Endothelial cell (in vitro differentiated cells): ENCODE results near the gene HIF1AN. TPM values are rescaled to one million over a fixed set of nuclear protein-coding genes. Genes with fewer than 3 reads are reported as not detected.

Experiments used
- DNase-seq: peaks from one replicate; pipeline ENCODE4 v3.0.0; 2021; ENCODE audit warnings: low spot score
- H3K27ac Mint-ChIP-seq: one replicate; pipeline ENCODE4 v1.8.0; 2021; ENCODE audit warnings: mixed read lengths, inconsistent platforms; ENCODE audit not compliant: unreplicated experiment
- H3K27me3 Mint-ChIP-seq: one replicate; pipeline ENCODE4 v1.8.0; 2021; ENCODE audit warnings: mild to moderate bottlenecking, moderate library complexity, mixed read lengths, inconsistent platforms; ENCODE audit not compliant: unreplicated experiment
- H3K36me3 Mint-ChIP-seq: one replicate; pipeline ENCODE4 v1.8.0; 2021; ENCODE audit warnings: mild to moderate bottlenecking, low read depth, mixed read lengths, inconsistent platforms; ENCODE audit not compliant: unreplicated experiment
- H3K4me1 Mint-ChIP-seq: one replicate; pipeline ENCODE4 v1.8.0; 2021; ENCODE audit warnings: mild to moderate bottlenecking, mixed read lengths, inconsistent platforms; ENCODE audit not compliant: unreplicated experiment
- H3K4me3 Mint-ChIP-seq: one replicate; pipeline ENCODE4 v1.8.0; 2021; ENCODE audit warnings: mild to moderate bottlenecking, mixed read lengths, inconsistent platforms; ENCODE audit not compliant: unreplicated experiment
- H3K9me3 Mint-ChIP-seq: one replicate; pipeline ENCODE4 v1.8.0; 2021; ENCODE audit warnings: mixed read lengths, inconsistent platforms; ENCODE audit not compliant: unreplicated experiment
- CTCF ChIP-seq: fragments of 200-600 bp; sonication (generic); IDR thresholded peaks from one replicate; pipeline ENCODE4 v1.5.0; 2021; ENCODE audit warnings: antibody characterized with exemption; ENCODE audit not compliant: unreplicated experiment
- total RNA-seq: library from RNA; stranded (reverse); fragmentation: NEBNext Ultra II Directional; extraction: Animal tissue kit (Norgen Biotek cat#: 25700); gene quantifications from one replicate; pipeline ENCODE4 v1.2.1, GENCODE V29; 2021; ENCODE audit not compliant: unreplicated experiment

Gene HIF1AN
- total RNA-seq, 1 donor from 2014 or later: 44.4 TPM

DNA sequence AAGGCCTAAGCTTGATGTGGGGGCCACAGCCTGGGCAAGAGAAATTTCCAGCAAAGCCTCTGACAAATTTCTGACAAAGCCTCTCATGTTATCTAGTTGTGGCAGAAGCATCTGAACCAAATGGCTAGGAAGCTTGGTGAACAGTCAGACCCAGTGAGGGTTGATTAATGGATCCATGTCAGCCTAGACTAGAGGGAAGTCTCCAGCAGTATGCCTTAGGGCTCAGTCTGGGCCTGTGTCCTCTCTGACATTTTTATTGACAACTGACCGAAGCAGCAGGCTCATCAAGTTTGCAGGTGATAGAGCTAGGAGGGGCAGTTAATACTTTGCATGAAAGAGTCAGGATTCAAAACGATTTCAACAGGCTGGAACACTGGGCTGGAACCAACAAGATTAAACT is 25.3 kb downstream of the HIF1AN start:
- Mint-ChIP-seq H3K9me3 (no peaks in the 10 kb centered on the region), H3K4me3 (no peak overlapping the region), H3K36me3 (peaks cover 4% of the 10 kb centered on the region), H3K27me3 (peaks cover 16% of the 10 kb centered on the region), H3K4me1 (peaks cover 8% of the 10 kb centered on the region), H3K27ac (no peak overlapping the region)
- TF ChIP-seq CTCF: no peak
- no peak for DNase-seq

DNA sequence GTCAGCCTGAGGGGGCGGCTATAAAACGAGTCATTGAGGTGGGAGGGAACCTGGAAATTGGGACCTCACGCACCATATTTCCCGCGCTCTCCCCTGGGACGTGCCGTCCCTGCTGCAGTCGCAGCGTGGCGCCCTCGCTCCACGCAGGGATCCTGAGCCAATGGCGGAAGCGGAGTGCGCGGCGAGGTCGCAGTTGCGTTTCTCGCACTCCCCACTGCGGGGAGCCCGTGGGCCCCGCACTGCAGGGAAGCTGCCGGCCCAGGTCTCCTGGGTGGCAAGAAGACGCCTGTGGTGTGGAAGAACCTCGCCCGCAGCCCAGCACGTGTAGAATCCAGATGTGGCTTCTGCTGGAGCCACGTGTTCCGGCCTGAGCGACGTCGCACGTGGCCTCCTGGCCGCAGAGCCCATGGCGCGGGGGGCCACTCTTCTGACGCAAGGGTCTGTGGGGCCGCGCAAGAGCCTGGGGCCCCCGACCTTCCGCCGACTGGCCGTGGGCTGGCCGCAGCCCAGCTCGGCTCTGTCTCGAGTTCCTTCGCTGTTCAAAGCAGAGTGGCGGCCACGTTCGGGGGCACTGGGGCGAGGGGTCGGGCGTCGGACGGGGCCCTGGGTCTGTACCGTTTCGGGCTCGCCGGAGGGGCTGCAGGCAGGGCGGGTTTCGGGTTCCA is 26.4 kb downstream of the HIF1AN start:
- H3K27me3 Mint-ChIP-seq: peaks cover 19% of the 10 kb centered on the region
- H3K27ac Mint-ChIP-seq: no peak overlapping the region
- peak; percentile 88 for TF ChIP-seq CTCF
- H3K9me3 Mint-ChIP-seq: no peaks in the 10 kb centered on the region
- H3K4me1 Mint-ChIP-seq: peaks cover 3% of the 10 kb centered on the region
- peaks cover 4% of the 10 kb centered on the region for H3K36me3 Mint-ChIP-seq
- DNase-seq: peak; percentile 88
- no peak overlapping the region for H3K4me3 Mint-ChIP-seq

DNA sequence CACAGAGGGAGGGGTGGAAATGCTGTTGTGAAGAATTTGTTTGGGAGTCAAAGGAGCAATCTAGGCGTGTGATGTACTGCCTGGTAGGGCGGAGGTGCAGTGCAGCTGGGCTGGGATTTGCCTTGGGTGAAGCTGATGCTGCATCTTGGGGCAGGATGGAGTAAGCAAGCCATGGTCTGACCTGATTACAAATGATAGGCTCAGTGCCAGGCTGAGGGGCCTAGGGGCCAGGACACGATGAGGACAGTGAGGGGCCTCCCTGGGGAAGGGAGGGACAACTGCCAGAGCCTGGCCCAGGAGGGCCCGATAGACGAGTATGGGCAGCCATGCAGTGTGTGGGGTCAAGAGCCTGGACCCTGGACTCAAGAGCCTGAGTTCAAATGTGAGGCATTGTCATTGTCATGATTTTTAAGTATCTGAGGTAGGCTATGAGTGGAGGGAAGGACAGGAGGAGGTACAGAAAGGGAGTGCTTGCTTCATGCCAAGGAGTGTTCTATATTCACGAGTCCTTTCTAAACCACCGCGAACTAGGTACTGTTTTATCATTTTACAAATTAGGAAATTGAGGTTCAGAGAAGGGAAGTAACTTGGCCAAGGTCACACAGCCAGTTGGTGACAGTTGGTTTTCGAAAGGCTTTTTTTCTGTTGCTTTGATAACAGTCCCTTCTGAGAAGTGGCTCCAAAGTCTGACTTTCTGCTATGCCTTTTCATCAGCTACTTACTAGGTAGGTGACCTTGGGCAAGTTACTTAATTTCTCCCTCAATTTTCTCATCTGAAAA is 29.7 kb downstream of the HIF1AN start:
- H3K4me3 Mint-ChIP-seq: no peak overlapping the region
- no peaks in the 10 kb centered on the region for H3K36me3 Mint-ChIP-seq
- H3K27ac Mint-ChIP-seq: no peak overlapping the region
- DNase-seq: no peak
- H3K9me3 Mint-ChIP-seq: no peaks in the 10 kb centered on the region
- no peak for TF ChIP-seq CTCF
- peaks cover 3% of the 10 kb centered on the region for H3K4me1 Mint-ChIP-seq
- H3K27me3 Mint-ChIP-seq: peaks cover 19% of the 10 kb centered on the region

DNA sequence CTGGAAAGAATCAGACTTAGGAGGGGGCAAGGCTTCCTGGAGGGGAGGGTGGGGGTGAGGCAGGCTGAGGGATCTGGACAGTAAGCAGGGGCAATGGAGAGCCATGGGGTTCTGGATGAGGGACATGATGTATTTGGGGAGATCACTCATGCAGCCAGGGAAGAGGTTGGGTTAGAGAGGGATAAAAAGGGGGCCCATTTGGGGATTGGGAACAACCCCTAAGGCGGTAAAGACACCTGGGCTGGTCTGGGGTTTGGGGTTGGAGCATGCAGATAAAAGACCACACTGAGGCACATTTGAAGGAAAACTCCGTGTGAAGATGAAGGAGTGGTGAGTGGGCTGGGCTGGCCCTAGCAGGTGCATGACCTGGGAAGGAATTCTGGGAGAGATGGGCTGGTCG is 30.8 kb downstream of the HIF1AN start:
- no peaks in the 10 kb centered on the region for H3K9me3 Mint-ChIP-seq
- H3K27me3 Mint-ChIP-seq: peaks cover 17% of the 10 kb centered on the region
- no peak overlapping the region for H3K4me3 Mint-ChIP-seq
- TF ChIP-seq CTCF: no peak
- no peak overlapping the region for H3K27ac Mint-ChIP-seq
- no peaks in the 10 kb centered on the region for H3K4me1 Mint-ChIP-seq
- H3K36me3 Mint-ChIP-seq: no peaks in the 10 kb centered on the region
- no peak for DNase-seq

DNA sequence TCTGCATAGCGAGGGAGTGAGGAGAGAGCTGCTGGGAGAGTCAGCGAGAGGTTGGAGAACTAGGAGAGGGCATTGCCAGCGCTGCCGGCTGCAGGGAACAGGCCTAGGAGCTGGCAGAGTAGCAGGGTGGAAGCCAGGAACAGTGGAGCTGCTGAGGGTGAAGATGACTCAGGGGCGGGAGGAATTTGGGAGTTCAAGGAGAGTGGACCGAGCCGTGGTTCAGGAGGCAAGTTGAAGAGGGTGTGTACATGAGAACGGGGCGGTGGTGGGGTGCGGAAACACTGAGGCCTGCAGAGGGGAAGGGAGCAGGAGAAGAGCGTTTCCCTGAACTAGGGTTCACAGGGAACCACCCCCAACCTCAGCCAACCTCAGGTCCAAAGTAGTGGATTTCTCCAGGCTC is 31.5 kb downstream of the HIF1AN start:
- DNase-seq: no peak
- Mint-ChIP-seq H3K36me3 (no peaks in the 10 kb centered on the region), H3K27ac (no peak overlapping the region), H3K4me1 (no peaks in the 10 kb centered on the region), H3K4me3 (no peak overlapping the region), H3K9me3 (no peaks in the 10 kb centered on the region), H3K27me3 (peaks cover 14% of the 10 kb centered on the region)
- TF ChIP-seq CTCF: no peak
